Activated CD4-positive, alpha-beta T cell treated with anti-CD3 and anti-CD28 coated beads for 1 hour (primary cell): Measurements from ENCODE around the gene COPS4.
"Not testable (repeated sequence)": the region's sequence is repeated elsewhere in the genome, so short reads cannot be mapped to it uniquely, and the experiment has no call there.

Experiments used
- DNase-seq: peaks from one replicate; pipeline ENCODE4 v3.0.0-alpha.2; 2020

The COPS4 gene

DNA sequence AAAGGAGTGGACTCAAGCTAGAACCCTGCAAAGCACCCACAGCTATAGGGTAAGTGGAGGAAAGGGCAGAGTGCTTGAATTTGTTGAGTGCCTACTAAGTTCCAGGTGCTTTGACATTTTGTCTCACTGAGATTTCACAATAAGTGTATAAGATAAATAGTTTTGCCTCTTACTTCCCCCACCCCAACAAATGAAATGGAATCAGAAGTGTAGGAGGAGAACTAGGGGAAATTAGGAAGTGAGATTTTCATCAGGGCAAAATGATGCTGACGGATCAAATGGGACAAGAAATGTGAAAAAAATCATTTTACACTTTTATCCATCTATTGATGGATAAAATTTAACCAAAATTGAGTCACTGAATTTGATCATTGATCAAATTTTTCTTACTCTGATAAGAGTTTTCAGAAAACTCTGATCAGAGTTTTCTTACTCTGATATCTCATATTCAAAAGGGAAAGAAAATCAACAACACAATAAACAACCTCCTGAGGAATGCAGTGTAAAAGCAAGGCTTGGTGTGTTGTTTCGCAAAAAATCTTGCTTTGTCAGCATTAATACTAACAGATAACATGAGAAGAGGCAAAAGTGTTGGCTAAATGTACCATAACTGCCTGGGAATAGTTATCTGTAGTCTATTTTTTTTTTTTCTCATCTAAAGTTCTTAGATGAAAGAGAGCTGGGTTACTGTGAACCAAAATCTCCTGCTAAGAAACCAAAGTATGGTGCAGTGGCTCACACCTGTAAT, 54.6 kb downstream of the COPS4 start:
- DNase-seq = no peak

DNA sequence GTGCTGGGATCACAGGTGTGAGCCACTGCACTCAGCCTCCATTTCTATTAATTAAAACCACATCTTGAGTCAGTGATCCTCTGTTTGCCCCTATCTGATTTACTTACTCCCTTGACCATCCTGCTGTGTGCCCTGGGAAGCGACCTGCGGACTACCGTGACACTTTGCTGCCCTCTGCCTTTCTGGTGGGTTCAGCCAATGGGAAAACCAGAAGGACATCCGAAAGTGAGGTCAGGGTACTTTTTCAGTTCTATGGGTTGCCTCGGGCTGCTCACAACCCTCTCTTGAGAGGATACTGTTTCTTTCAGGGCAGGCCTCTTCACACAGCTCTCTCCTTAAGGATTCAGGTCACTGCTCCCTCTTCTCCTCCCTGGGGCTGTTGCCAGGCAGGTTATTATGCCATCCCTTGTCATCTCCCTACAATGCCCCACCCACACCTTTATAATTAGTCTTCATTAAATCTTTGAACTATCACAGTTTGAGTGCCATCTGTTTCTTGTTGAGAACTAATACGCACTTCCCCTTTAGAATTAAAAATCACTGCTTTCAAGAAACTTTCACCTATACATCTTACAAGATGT, 58.2 kb downstream of the COPS4 start:
- DNase-seq = no peak

DNA sequence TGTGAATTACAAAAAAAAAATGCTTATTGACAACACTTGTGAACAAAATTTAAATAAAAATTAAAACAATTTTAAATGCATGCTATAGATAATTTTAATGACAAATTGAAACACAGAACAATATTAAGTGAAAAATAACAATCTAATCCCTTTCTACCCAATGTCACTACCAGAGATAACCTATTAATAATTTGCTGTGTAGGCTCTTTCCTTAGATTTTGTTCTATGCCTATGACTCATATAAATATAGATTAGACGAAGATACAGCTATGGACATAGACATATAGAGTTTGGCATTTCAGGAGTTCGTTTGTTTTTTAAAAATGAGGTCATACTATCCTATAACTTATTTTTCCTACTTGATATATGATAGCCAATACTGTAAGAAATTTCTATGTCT, 61.4 kb downstream of the COPS4 start:
- no peak for DNase-seq

- no peak for DNase-seq
Measured at GRCh38 chr4:83104991-83105390, 70.0 kb downstream of the COPS4 start.

GRCh38 chr4:83107631-83108030, 72.6 kb downstream of the COPS4 start:
- no peak for DNase-seq

DNA sequence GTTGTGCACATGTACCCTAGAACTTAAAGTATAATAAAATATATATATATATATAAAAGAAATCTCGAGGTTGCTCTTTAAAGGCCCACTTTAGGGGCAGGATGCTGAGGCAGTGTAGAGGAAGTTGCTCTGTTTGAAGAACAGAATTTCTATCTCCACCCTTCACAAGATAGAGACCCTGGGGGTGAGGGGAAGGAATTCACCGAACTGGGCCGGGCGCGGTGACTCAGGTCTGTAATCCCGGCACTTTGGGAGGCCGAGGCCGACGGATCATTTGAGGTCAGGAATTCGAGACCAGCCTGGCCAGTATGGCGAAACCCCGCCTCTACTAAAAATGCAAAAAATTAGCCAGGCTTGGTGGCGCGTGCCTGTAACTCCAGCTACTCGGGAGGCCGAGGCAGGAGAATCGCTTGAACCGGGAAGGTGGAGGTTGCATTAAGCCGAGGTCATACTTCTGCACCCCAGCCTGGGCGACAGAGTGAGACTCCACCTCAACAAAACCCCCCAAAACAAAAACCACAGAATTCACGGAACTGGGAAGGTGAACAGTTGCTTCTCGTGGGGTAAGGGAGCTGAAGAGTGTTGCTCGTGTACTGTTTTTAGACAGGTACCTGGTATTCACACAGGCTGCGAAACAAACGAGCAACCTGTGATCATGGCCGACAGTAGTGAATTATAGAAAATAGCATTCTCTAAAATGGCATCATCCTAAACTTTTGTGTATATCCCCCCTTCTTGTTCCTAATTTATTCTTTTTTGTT, 73.3 kb downstream of the COPS4 start:
- no peak for DNase-seq

DNA sequence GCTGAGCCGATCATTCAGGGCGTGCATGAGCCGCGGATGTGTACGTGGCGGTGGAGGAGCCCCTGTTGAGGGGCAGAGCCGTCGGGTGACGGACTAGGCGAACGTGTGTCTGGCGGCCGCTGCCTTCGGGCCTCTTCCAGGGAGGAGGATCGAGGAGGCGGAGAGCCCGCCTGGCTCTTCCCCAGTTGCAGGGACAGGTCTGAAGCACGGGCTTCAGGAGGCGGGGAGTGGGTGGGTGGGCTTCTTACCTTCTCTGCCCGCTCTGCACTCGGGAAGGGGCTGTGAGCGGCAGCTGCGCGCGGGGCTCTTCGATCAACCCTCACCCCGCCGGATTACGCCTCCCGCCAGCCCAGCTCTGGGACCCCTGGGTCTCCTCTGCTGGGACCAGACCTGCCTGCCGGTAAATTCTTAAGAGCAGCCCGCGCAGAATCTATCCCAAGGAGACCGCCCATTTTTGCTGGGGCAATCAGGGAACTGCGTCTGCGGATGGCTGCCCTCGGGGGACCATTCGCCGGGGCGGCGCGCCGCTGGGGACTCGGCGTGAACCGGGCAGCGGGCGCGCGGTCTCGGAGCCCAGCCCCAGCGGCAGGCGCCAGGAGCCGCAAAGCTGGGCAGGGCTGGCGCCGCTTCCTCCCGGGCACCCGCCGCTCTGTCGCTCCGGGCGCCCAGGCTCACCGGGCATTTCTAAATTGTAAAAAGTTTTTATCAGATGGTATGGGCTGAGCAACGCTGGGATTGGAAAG, 74.7 kb downstream of the COPS4 start:
- DNase-seq = no peak

DNA sequence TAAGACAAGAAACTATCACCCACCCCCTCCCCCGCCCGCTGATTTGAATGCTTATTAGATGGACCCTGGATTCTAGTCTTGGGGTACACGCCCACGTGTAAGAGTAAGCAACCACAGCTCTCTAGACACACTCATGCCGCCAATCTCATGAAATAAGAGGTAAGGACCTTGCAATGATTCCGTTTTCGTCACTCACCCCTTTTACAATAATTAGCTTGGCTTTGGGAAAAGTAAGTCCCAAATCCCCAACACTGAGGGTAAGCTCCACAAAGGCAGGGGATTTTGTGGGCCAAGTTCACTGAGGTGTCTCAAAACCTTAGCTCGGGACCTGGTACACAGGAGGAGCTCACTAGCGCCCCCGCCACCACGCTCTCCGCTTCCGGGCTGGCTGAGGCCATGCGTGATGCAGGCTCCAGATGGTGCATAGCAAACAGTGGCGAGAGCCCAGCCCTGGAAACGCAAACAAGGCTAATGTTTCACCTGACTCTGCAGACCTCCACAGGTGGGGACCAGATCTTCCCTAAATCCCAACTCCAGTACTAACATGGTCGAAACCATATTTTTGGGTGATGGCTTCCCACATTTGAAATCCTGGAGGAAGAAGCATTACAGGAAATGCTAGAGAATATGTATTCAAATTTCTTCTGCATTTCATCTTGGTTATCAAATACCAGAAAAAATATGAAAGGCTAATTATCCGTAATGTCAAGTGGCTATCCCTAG, 75.4 kb downstream of the COPS4 start:
- DNase-seq = peak; percentile 81

GRCh38 chr4:83110970-83111750, 76.2 kb downstream of the COPS4 start:
- no peak for DNase-seq

DNA sequence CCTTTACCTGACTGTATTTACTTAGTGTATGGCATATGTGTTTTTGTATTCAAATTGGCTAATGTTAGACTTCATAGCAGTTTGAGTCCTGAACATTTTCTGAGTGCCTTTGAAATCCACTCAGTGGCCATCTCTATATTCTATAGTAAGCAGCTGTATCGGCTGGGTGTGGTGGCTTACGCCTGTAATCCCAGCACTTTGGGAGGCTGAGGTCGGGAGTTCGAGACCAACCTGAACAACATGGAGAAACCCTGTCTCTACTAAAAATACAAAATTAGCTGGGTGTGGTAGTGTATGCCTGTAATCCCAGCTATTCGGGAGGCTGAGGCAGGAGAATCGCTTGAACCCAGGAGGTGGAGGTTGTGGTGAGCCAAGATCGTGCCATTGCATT, 76.8 kb downstream of the COPS4 start:
- DNase-seq = not testable (repeated sequence)

GRCh38 chr4:83112231-83112630, 77.2 kb downstream of the COPS4 start:
- DNase-seq = no peak

DNA sequence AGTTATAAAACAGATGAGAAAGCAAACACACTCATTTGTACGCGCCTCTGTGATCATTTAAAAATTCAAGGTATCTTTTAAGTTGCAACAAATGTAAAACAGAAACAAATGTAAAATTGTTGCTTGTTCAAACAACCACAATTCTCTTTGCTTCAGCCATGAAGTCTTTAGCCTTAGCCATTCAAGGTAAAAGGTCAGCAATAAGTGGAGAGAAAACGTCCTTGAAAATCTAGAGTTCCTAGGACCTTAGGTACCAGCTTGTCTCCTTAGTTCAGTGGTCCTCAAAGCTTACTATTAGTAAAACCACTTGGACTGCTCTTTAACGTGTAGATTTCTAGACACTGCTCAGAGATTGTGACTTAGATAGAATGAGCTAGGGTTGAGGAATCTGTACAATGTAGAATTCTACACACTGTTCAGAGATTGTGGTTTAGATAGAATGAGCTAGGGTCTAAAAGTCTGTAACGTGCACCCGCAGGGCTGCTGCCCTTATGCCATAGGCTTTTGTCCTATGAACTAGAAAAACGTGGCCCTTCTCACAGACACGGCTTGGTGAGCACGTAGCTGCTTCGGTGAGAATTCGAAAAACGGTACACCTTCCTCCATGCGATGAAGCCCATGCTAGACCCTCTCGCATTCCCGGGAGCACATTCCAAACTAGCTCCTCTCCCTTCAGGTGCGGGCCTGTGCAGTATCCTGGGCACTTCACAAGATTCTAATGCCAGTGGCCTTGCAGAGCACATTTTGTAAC, 77.9 kb downstream of the COPS4 start:
- no peak for DNase-seq

GRCh38 chr4:83113429-83113786, 78.4 kb downstream of the COPS4 start:
- no peak for DNase-seq

GRCh38 chr4:83114576-83114975, 79.6 kb downstream of the COPS4 start, which contains the start of gene PLAC8:
Gene PLAC8 (minus strand): TSS chr4:83114729. CDS start chr4:83107921, 6,808 bp downstream.
- no peak for DNase-seq

- DNase-seq = no peak
Measured at GRCh38 chr4:83115000-83115399, 80.0 kb downstream of the COPS4 start.

DNA sequence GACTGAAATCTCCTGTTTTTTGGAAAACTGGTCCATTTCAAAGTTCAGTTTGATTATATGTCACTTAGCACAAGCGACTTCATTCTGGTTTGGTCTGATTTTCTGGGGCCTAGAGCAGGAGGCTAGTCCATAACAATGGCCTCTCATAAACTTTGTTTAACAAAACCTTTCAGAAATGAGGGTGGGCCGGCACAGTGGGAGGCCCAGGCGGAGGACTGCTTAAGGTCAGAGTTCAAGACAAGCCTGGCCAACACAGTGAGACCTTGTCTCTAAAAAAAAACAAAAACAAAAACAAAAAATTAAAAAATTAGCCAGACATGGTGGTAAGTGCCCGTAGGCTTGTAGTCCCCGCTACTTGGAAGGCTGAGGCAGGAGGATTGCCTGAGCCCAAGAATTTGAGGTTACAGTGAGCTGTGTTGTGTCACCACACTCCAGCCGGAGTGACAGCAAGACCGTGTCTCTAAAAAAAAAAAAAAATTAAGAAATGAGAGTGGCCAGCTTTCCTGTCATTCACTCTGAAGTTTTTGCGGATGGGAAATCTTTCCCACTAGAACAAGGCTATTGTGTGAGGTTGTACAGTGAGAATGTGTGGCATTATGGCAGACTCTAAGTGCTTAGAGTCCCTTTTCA, 80.8 kb downstream of the COPS4 start:
- DNase-seq = no peak

- DNase-seq = no peak
Measured at GRCh38 chr4:83118869-83119268, 83.9 kb downstream of the COPS4 start.

DNA sequence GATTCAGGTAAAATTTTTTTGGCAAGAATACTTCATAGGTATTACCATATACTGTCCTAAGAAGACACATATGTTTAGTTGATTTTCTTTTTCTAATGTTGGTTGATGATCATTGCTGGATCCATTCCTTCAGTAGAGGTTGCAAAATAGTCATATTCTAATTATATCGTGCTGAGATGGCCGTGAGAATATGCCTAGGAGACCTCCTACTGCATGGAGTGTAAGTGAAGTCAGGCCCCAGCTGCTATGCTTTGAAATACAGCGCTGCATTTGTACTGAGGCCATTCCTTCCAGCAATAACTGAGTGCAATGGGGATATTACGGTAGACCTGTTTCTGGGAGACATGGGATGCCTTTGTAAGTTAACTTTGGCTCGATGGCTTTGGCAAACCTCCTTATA, 86.3 kb downstream of the COPS4 start:
- DNase-seq = no peak

- DNase-seq = no peak
Measured at GRCh38 chr4:83124111-83124780, 89.3 kb downstream of the COPS4 start.
